GM12873 (cell line): ENCODE data around the gene ADM2.

Experiments
- TF ChIP-seq, protein P1 (sequence below): IDR thresholded peaks from 2 replicates; pipeline ENCODE4 v1.5.1; 2012; ENCODE audit warnings: low read depth, mild to moderate bottlenecking, moderate library complexity, low read length, control low read depth; ENCODE audit not compliant: insufficient read depth; ENCODE audit errors: missing control alignments

Gene ADM2

DNA sequence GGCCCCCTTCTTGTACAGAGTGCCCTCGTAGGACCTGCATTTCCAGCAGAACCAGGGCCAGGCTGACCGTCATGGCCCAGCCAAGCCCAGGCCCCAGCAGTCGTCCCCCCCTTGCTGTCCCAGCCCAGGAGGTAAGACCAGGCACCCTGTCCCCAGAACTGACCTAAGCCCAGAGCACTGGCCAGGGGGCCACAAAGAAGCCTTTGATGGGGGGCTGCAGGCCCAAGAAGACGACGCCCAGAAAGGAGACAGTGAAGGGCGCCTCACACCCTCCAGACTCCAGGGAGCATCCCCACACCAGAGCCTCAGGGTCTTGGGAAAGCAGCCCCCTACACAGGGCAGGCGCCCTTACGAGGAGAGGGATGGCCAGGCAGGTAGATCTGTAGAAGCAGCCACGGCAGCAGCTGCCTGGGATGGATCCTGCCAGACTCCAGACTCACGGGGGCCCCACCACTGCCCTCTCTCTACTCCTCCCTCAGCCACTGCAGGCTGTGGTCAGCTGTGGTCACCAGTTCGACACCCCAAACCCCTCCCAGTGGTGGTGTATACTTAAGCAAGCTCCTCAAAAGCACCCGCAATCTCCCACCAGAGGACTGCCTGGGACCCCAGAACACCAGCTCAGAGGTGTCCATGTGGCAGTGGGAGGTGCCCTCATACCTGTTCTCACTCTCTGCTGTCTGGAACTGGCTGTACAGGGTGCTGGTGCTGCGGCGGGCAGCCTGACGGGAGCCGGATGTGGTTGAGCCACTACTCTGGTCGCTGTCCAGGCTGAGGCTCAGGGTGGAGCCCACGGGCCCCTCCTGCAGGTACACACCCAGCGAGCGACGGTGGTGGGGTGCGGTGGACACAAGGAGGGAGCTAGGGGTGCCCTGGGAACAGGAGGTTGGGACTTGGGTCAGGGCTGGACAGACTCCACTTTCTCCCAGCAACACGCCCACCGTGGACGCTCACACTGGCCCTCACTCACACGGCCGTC is 33.5 kb upstream of the ADM2 start:
- TF ChIP-seq, protein P1, sequence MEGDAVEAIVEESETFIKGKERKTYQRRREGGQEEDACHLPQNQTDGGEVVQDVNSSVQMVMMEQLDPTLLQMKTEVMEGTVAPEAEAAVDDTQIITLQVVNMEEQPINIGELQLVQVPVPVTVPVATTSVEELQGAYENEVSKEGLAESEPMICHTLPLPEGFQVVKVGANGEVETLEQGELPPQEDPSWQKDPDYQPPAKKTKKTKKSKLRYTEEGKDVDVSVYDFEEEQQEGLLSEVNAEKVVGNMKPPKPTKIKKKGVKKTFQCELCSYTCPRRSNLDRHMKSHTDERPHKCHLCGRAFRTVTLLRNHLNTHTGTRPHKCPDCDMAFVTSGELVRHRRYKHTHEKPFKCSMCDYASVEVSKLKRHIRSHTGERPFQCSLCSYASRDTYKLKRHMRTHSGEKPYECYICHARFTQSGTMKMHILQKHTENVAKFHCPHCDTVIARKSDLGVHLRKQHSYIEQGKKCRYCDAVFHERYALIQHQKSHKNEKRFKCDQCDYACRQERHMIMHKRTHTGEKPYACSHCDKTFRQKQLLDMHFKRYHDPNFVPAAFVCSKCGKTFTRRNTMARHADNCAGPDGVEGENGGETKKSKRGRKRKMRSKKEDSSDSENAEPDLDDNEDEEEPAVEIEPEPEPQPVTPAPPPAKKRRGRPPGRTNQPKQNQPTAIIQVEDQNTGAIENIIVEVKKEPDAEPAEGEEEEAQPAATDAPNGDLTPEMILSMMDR: no peak

DNA sequence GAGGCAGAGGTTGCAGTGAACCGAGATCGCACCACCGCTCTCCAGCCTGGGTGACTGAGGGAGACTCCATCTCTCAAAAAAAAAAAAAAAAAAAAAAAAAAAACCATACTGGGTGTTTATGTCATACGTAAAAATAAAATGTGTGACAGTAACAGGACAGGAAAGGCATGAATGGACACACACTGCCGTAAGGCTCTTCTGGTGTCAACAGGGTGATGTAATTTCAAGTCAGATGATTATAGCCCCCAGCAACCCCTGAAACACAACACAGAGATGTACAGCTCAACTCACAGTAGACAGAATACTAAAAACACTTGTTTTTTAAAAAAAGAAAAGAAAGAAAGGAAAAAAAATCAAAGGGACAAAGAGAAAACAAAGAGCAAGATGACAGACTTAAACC is 28.7 kb upstream of the ADM2 start:
- TF ChIP-seq, protein P1: no peak

DNA sequence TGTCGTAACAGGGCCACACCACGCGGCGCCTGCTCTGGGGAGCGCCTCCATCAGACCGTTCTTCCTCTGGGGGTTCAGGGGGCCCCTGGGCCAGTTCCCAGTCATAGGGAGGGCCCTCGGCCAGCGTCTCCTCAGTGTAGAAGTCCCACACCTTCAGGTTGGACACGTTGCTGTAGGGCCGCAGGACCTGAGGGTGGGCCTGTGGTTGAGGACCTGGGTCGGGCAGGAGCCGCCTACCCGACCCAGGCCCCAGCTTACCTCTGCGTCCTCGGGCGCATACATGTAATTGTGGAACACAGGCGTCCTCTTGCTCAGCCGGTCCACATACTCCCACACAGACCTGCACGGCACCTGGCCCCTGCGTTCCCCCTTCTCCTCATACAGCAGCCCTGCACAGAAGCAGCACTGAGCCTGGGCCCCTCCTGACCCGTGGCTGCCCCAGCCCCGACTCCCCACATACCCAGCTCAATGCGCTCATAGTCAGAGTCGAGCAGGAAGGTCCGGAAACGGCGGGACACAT is 26.7 kb upstream of the ADM2 start:
- TF ChIP-seq, protein P1: no peak

DNA sequence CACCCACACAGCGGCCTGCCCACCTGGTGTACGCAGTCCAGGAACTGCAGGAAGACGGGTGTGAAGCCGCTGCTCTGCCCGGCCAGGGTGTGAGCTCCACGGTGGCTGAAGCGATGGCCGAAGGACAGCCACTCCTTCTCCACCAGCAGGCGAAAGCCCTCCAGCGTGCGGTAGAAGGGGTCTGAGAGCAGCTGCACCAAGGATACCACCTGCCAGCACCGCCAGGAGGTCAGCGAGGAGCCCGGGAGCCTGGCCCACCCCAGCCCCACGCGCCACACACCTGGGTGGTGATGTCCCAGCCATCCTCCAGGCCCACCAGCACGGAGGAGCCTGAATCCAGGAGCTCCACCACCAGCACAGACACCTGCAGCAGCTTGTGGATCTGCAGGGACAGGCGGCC is 26.1 kb upstream of the ADM2 start:
- TF ChIP-seq, protein P1: no peak

DNA sequence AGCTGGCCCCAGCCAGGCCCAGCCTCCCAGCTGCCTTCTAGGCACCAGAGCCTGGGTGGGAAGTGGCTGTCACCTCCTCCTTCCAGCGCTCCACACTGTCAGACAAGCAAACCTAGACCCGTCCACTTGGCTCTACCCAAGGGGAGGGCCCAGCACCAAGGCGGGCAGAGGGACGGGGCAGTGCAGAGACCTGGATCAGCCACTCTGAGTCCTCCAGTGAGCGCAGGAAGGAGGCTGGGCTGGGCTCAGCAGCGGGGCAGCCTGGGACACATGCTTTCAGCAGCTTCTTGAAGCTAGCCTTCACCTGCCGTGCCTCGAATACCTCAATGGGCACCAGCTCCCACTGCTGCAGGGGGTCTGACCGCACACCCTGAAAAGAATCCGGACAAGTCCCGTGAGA is 25.3 kb upstream of the ADM2 start:
- TF ChIP-seq, protein P1: no peak

DNA sequence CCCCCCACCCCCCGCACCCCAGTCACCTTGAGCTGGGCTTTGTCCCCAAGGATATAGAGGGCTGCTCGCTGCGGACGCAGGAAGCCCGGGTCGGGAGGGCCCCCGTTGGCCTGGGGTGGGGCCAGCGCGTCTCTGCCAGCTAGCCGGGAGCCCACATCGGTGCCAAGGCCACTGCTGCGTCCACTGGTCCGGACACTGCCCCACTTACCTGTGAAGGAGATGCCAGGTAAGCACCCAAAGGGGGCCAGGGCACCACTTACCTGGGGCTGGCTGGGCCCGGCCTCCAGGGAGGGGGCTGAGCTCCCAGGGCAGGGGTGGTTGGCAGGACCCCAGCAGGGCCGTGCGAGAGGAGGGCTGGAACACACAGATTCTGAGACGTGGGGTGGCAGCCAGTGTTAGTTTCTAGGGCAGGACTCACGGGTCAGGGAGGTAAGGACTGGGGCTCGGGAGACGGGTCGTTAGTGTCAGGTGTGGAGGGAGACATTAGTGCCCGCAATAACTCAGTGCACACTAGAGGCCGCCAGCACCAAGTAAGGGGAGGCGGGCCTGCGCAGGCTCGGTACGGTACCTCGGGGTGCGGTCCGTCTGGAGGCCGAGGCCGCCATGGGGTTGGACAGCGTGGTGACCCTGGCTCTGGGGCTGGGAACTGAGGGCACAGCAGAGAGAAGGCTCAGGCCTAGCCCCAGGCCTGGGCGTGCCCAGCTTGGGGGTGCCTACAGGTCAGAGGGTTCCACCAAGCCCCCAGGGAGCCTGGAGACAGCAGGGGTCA is 24.7 kb upstream of the ADM2 start:
- TF ChIP-seq, protein P1: peak; percentile 43

DNA sequence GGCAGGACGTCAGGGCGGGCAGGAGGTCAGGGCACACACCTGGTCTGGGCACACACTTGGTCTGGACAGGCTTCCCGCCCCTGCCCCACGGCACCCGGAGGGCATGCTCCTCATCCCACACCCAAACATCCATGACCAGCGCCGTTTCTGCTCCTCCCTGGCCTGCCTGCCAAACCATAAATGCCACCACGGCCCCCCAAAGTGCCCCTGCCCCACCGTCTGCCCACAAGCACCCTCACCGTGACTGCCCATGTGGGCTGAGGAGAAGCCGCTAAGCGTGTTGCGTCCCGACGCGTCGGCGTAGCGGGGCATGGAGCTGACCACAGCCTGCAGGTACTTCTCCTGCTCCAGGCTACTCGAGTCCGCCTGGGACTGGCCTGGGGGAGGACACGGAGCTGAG is 22.3 kb upstream of the ADM2 start:
- TF ChIP-seq, protein P1: no peak
